Stimulated activated CD8-positive, alpha-beta memory T cell treated with anti-CD3 and anti-CD28 coated beads, Interleukin-2, amount 100 ng/mL, for 1 hour (primary cell): ENCODE results near the gene STX2.
"Not testable (repeated sequence)": the region's sequence is repeated elsewhere in the genome, so short reads cannot be mapped to it uniquely, and the experiment has no call there.

ENCODE experiments used
- DNase-seq, 2 donors: peaks; one replicate each; pipeline ENCODE4 v3.0.0-alpha.2; 2020; ENCODE audit warnings: low read depth in 2 of 2

Gene STX2

DNA sequence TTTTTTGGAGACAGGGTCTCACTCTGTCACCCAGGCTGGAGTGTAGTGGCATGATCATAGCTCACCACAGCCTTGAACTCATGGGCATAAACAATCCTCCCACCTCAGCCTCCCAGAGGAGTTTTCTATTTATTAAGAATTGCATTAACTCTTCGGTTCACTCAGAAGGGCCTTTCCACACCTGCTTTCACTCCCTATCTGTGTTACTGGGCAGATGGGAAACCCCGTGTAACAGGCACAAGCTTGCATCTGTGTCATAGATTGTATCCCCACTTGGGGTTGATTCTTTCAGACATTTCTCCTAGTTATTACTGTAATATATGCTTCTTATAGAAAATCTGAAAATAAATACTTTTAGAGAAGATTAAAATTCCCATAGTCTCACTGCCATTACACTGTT, 38.7 kb downstream of the STX2 start:
- DNase-seq: no peak

DNA sequence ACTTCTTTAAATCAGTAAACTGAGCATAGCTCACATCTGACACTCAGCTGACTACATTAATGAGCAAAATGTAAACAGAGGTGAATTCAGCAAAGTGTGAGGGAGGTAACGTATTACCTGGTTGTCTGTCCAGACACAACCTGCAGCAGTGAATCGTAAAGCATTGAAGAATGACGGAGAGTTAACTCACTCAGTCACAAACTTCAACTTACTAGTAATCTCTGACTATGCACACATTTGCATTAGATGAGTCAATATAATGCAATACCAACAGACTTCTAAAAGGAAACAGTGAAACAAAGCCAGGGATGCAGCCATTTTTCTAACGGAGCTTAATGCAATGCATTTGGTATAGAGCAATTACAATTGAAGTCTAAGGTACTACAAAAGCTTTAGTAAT, 40.0 kb downstream of the STX2 start:
- no peak for DNase-seq

DNA sequence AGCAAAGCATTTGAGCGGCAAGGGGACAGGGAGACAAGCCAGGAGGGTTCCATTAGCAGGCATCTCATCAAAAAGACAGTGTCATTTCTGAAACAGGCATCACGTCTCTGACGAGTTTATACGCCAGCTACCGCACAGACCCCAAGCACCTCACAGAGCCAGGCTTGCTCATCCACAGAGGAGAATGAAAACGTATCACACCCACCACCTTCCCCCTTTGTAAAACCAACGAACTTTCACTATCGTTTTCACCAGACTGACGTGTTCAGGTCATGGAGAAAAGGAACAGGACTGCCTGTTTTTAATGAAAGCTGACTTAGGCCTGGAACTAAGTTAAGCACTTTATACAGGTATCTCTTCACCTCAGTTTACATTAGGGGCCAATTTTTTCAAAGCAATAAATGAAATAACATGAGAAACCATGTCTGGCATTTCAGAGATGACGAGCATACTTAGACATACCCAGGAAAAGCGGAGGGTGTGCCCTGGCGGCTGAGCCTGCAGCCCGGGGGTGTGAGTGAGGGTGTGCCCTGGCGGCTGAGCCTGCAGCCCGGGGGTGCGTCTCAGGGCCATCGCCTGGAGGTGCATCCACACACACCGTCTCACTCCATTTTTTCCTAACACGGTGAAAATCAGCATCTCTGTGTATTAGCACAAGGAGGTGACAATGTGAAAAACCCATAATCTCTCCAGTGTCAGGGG, 41.9 kb downstream of the STX2 start:
- DNase-seq: no peak

DNA sequence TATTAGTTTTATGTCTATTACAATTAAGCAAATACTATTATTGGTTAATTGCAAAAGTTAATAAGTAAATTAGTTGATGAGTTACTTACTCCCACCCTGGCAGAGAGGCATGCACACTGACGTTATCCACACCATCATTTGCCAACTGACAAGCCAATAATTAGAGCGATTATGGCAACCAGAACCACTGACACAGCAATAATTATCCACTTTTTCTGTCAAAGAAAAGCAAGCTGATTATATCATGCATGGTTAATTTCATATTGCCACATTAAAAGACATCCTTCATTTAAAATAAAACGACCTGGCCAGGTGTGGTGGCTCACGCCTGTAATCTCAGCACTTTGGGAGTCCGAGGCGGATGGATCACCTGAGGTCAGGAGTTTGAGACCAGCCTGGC, 43.1 kb downstream of the STX2 start:
- no peak for DNase-seq

DNA sequence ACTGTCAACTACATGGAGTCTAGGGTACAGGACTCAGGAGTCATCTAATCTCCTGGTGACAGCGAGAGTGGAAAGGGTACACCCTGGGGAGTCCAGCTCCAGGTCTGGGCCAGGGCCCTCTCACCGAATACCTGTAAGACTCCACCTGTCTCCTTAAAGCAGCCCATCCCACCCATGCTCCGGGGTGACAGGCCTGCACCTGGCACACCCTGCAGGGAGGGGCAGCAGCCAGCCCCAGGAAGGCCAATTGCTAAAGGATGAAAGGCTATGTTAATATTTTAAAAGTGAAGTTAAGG, 45.5 kb downstream of the STX2 start:
- no peak for DNase-seq

DNA sequence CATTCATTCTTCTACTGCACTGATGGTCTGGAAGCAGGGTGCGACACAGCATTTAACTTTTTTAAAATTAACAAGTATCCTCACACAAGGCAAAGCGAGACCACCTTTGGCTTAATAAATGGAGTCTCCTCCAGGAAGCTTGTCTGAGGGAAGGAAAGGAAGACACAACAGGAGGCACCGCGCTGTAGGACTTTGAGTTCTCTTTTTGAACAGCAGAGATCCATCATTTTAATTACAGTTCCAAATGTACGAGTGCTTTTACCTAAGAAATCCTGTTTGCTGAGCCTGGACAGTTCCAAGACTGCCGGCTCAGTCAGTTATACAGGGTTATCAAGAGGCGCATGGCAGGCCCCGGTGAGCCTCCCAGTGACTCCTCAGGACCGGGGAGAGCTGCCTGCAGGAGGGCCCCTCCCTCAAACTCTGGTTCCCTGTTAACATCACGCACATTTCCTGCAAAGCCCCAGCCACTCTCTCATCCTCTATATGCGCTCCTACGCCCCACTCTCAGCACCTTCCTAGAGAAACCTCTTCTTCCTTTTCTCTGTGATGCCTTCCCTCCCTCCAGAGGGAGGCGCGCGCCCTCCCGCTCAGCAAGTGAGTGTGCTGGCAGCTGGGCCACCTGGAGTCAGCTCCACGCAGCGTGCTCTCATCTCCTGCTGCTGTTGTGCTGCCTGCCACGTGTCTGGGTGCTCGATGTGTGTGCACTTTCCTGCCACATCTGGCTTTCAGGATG, 46.1 kb downstream of the STX2 start:
- no peak for DNase-seq

DNA sequence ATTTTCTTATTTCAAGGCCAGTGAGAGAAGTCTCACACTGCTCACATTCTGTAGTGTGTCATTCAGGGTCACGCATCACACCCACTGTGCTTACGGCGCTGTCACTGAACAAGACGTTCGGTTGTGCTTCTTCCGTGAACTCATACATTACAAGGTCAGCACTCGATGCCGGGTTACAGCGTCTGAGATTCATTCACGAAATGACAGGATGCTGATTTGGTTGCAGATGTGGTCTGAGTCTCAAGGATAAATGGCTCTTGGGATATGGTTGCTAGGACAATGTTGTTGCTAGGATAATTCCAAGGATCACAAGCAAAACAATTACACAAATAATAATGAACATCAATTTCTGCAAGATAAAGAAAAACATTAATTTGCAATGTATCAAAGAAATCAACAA, 47.4 kb downstream of the STX2 start:
- no peak for DNase-seq

DNA sequence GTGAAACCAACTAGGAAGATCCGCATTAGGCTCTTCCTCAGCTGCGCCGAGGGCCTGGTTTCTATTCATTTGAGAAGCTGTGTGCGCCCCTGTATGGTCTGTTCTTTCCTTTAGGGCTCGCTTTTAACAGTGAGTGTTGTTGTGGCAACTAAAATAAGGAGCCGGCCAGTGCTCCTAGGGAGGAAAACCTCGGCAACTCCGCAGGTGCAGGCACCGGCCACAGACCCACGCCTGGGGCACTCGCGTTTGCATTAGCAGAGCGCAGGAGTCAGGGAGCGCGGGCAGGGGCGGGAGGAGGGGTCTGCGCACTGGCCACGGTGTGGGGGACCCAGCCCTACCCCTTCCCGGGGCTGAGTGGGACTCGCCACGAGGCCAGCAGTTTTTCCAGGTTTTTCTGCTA, 50.5 kb downstream of the STX2 start:
- DNase-seq: no peak

DNA sequence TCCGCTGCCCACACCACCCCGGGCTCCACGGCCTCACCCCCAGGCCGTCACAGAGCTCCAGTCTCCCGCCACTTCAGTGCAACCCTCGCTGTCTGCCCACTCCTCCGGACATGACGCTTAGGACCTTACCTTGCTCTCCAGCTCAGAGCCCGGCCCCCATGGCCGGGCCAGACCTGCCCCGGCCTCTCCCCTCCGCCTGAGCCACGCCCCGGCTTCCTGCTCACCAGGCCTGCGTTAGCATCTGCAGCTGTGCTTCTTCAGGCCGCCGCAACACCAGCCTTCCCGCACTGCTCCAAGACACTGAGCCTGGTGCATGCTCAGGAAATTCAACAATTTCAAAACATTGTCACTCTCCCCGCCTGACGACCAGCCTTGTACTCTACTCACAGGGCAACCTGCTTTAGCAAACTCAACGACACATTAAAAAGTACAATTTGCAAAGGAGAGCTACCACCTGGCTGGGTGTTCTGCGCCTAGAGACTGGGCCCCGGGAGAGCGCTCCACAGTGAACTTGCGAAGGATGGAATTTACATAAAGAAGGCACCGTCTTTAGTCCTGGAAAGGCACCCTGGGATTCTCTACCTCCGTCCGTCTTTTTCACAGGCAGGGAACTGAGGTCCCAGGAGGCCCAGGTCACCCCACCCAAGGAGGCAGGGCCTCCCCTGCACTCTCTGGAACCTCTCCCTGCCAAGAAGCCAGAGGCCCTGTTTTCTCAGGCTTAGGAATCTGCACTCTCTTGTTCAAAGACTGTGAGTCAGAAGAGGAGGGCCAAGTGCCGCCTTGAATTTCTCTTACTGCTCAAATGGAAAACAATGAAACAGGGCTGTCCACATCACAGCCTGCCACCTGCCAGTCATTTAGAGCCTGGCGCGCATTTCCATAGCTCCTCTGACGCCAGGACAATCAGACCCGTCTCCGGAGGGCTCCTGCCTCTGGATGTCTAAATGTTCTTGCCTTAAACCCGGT, 51.3 kb downstream of the STX2 start:
- DNase-seq: no peak

DNA sequence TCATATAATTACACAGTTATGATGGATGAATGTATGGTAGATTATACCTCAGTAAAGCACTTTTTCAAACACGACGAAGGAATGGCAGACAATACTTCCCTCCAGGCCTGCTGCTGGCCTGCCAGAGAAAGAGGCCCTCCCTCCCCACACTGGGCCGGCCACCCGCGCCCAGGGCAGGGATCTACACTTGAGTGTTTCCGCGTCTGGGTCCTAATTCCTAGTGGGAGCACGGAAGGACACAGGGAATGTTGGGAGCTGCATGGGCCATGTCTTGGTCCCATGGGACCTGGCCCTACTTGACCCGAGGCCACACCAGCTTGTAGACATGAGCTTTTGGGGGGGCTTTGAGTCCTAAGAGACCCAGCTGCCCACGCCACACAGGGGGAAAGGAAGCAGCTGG, 52.0 kb downstream of the STX2 start:
- no peak for DNase-seq

DNA sequence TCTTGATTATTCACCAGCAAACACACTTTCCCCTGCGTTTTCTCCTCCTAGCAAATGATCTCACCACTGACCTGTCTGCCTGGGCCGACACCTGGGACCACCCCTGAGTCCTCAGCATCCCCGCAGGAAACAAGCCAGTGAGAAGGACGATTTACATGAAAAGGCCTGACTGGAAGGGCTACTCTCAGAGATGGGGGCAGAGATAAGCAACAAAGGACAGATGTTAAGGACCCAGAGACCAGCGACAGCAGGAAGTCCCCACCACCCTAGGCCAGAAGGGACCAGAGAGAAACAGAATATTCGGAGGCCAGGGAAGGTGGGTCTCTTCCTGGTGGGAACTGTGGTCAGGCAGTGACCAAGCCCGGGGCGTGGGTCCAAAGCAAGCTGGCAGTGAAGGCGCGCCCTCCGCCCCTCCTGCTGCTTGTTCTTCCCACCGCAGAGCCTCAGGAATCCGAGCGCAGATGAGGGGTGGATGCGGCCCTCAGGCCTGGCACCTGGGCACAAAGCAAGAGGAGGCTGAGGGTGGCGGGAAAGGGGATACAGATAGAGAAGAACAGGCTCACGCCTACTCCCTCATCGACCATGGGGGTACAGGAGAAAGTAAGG, 55.8 kb downstream of the STX2 start:
- no peak for DNase-seq

DNA sequence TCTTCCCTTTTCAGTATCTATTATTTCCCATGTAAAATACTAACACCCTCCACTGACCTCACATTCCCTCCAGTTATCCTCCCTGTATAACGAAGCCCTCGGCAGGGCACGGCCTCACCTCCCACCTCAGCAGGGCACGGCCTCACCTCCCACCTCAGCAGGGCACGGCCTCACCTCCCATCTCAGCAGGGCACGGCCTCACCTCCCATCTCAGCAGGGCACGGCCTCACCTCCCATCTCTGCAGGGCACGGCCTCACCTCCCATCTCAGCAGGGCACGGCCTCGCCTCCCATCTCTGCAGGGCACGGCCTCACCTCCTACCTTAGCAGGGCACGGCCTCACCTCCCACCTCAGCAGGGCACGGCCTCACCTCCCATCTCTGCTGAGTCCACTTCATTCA, 56.8 kb downstream of the STX2 start:
- DNase-seq: not testable (repeated sequence)

DNA sequence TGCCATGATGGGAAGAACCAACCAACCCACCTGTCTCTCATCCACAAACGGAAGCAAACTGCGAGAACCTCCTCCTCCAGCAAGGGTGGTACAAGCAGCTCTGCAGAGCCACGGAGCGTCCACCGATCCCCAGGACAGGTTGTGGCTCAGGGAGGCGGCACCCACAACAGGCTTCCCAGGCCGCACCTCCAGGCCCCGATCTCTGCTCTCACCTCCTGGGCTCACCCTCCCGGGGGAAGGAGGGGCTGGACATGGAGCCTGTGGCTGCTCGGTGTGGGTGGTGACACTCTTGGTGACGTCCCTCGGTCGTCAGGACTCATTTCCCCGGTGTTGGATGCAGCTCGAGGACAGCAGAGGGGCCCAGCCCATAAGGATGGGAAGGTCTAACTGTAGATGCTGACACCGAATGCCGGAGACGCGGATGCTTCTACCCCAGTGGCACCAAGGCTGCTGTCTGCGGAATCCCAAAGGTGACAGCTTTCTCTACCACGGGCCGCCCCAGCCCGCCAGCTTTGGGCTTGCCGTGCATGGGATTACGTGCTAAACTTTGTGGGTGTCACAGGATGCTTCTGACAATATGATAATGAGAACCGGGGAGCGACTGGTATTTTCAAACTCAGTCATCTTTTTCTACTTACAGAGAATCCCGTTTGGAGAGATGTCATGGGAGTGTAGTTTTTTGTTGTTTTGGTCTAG, 58.0 kb downstream of the STX2 start:
- DNase-seq: no peak

DNA sequence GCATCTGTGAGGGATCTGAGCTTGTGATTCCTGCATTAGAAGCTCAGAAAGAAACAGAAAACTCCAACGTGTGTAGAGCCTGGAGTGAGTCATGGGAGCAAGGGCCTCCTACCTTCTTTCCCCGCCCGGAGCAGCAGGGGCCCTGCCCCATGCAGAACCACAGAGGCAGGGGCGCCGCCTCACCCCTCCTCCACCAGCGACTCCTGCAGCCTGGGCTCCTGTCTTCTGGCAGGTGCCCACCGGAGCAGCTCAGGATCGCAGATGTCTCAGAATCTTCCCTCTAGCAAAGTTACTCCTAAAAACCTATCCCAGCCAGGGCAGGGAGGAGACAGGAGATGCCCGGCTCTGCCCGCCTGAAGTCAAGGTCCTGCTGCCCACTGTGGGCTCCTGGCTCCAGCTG, 58.7 kb downstream of the STX2 start:
- no peak for DNase-seq

DNA sequence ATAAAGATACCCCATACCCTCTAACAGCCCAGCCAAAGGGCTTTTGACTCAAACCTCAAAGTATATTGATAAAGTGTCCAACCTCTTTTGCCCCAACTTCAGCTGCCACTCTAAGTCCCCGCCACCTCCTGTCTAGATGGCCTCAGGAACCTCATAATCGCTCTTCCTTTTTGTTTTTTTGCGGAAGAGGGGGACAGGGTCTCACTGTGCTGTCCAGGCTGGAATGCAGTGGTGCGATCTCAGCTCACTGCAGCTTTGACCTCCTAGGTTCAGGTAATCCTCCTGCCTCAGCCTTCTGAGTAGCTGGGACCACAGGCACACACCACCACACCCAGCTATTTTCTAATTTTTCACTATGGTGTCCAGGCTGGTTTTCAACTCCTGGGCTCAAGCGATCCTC, 60.3 kb downstream of the STX2 start:
- DNase-seq: no peak

DNA sequence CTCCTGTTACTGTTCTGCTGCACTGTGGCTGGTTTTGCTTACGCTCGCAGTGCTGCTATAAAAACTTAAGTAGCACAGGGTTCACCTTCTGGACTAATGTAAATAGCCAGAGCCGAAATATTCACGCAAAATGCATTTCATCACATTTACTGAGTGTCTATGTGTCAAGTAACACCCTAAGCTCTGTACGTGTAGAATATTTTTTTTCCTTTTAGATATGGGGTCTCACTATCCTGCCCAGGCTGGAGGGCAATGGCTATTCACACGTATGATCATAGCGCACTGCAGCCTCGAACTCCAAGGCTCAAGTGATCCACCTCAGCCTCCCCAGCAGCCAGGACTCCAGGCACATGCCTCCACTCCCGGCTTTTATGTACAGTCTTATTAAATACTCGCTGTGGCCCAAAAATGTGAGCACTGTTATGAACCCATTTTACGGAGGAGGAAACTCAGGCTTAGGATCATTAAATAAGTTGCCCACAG, 62.2 kb downstream of the STX2 start:
- no peak for DNase-seq

DNA sequence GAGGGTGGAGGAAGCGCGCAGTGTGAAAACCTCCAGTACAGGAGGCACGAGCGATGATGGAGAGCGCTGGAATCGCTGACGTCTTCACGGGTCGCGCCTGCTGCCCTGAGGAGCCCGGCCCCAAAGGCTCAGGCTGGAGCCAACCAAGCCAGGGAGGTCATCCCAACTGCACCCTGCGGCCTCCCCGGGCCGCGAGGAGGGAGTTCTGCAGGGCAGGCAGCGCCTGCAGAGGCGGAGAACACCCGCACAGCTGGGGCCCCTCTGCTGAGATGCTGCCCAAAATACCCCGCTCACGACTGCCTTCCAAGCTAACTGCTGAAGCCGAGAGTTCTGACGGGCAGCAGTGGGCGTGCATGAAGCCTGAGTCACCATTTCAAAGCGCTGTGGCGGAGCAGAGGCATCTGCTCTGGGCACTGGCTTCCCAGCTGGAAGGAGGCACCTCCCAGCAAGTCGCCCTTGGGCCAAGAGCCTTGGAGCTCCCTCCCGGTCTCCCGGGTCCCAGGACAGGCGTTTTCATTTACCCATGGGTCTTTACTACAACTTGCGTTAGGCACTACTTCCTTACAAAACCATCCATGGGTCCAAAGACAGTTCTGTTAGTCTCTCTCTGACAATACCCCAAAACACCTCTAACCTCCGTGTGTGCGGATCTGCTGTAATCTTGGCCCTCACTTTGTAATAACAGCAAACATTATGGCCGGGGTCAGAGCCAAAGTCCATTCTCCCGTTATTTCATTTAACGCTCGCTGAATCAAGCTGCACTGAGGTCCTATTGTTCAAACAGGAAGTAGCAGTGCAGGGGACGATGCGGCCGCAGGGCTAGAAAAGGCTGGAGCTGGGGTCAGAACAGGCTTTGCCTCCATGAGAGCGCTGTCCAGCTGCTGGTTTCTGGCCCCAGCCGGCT, 62.8 kb downstream of the STX2 start:
- peak in 1 of 2 donors; percentile 15 for DNase-seq

DNA sequence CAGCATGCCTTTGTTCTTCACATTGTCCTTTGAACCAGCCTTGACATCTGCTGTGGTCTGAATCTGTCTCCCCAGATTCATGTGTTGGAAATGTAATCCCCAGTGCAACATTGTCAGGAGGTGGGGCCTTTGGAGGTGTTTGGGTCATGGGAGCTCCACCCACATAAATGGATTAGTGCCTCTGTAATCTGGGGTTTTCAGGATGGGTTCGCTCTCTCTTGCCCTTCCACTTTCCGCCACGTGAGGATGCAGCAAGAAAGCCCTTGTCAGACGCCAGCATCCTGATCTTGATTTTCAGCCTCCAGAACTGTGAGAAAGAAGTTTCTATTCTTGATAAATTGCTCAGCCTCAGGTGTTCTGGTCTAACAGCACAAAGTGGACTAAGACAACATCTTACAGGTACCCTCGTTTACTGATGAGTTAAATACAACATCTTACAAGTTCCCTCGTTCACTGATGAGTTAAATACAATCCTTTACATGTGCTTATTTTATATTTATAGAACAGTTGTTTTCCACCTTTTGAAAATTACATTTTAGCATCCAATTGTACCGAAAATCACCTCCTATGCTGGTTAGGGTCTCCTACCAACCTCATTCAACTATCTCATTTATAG, 68.5 kb downstream of the STX2 start:
- DNase-seq: no peak

DNA sequence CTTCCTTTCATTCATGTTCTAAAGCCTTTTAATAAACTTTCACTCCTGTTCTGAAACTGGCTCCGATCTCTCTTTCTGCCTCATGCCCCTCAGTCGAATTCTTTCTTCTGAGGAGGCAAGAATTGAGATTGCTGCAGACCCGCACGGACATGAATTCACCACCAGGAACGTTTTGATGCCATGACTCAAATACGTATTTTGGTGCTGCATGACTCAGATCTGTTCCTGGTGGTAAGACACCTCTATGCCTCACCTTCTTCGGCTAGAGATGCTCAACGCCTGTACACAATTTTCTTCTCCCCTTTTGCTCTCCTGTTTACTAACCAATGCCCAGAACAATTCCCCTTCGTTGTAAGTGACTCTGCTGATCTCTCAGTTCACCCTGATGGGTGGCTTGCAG, 70.9 kb downstream of the STX2 start:
- no peak for DNase-seq

DNA sequence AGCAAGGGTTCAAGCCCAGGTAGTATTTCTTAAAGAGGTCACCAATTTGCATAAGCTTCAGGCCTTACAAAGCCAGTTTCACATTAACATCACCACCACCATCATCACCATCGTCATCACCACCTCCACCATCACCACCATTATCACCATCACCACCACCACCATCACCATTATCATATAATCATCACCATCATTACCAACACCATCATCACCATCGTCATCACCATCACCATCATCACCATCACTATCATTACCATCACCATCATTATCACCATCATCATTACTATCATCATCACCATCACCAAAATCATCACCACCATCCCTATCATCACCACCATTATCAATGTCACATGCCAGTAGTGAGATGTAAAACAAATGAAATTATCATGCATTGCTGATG, 72.6 kb downstream of the STX2 start:
- DNase-seq: no peak
